ENCODE data around the gene CACNA1S.

The CACNA1S gene

GRCh38 chr1:201061049-201061448 lies 51.2 kb downstream of the CACNA1S start:
- DNase-seq, result no peak

DNA sequence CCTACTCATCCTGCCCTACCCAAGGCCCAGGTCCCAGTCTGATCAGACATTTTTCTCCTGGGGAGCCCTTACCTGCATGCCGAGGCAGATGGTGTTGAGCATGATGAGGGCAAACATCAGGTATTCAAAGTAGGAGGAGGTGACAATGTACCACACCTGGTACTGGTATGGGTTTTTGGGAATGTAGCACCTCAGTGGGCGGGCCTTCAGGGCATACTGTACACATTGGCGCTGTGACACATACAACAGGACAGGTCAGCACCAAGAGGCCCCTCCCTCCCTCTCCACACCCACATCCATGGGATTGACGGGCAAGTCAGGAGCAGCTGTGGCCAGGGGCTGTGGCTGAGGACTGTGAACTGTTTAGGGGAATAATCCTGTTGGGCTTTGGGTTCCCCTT lies 51.6 kb downstream of the CACNA1S start:
- DNase-seq, result no peak

GRCh38 chr1:201059871-201060555 lies 52.2 kb downstream of the CACNA1S start:
- no peak for DNase-seq

GRCh38 chr1:201059401-201059800 lies 52.8 kb downstream of the CACNA1S start:
- no peak for DNase-seq

DNA sequence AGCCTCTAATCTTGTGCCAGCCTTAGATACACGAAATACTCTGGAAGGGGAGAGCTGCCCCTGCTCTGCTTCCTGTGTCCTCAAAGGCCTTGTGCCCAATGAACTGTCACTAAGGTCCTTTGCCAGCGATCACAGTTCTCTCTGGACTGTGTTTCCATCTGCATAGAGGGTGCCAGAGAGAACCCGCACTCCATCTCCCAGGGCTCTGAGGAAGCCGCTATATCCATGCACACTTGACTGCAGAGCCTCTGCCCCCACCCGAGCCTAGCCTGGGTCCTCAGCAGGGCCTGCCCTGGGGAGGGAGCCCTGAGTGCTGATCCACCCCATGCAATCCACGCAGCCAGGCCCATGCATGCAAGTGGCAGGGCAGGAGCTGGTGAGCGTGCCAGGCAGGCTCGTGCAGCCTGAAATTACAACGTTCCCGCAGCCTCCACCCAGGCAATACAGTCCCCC lies 58.1 kb downstream of the CACNA1S start:
- DNase-seq, result no peak

- DNase-seq, result no peak
Observed at GRCh38 chr1:201053155-201053860, 58.9 kb downstream of the CACNA1S start.

- DNase-seq, result no peak
Observed at GRCh38 chr1:201051399-201051798, 60.8 kb downstream of the CACNA1S start.

- no peak for DNase-seq
Observed at GRCh38 chr1:201050515-201051277, 61.5 kb downstream of the CACNA1S start.

- DNase-seq, result no peak
Observed at GRCh38 chr1:201049248-201049831, 62.9 kb downstream of the CACNA1S start.

GRCh38 chr1:201048521-201048920 lies 63.7 kb downstream of the CACNA1S start:
- no peak for DNase-seq

DNA sequence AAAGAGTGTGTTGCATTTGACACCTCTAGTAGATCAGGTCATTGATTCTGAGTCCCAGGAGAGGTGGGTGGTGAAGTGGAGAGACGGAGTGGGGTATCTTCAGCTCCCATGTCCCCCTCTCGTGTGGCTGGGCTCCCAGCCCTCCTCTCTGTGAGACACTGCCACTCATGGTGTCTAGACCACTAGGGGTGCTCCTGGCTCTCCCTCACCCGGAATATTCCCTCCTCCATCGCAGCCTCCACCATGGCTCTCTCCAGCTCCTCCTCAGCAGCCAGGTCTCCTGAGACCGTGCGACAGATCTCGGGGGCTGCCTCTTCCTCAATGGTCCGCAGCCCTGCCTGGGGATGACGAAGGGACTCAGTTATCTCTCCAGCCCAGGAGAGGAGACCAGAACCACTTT lies 68.1 kb downstream of the CACNA1S start:
- no peak for DNase-seq

GRCh38 chr1:201042779-201043461 lies 69.3 kb downstream of the CACNA1S start:
- DNase-seq, result peak in 4 of 5 experiments; percentile 42 to 74 (median 48)

GRCh38 chr1:201041011-201041410 lies 71.2 kb downstream of the CACNA1S start:
- DNase-seq, result no peak

DNA sequence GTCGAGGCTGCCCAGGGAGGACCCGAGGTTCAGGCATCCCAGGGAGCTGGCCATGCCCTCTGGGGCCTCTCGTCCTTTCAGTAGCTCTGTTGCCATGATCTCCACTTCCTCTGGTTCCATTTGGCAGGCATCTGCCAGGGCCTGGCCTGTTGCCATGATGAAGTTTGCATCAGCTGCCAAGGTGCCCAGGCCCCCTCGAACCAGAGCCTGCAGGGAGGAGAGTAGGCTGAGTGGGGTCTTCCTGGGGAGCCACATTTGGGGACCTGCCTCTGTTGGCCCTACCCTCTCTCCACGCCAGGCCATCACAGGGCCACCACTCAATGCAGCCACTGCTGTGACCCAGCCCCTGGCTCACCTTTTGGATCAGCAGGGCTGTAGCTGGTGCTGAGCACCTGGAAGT lies 72.3 kb downstream of the CACNA1S start:
- no peak for DNase-seq

GRCh38 chr1:201039418-201039817 lies 72.8 kb downstream of the CACNA1S start:
- no peak for DNase-seq

- no peak for DNase-seq
Observed at GRCh38 chr1:201038186-201038876, 73.9 kb downstream of the CACNA1S start.

DNA sequence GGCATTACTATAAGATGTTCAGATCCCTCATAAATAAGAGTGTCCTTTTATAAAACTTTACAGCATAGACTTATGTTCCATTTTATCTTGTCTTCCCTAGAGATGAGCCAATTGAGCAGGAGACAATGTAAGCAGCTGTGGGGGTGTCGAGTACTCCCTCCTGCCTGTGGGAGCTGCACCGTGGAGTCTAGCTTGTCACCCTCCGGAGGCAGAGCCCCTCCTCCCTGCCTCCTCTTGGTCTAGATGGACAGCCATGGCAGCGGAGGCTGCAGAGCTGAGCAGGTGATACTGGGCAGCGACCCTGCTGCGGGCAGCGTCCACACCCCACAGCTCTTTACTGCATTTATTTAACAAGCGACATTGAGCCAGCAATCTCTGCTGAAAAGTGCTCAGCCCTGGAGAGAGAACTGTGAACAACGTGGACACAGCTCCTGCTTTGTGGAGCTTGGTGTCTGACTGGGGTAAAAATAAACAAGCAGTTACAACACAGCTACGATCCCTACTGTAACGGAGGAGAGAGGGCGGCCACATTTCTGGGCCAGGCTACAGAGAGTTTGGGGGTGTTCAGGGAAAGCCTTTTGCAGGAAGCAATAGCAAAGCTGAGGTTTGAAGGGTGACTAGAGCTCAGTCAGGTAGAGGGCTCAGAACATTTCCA lies 75.9 kb downstream of the CACNA1S start:
- DNase-seq, result no peak

DNA sequence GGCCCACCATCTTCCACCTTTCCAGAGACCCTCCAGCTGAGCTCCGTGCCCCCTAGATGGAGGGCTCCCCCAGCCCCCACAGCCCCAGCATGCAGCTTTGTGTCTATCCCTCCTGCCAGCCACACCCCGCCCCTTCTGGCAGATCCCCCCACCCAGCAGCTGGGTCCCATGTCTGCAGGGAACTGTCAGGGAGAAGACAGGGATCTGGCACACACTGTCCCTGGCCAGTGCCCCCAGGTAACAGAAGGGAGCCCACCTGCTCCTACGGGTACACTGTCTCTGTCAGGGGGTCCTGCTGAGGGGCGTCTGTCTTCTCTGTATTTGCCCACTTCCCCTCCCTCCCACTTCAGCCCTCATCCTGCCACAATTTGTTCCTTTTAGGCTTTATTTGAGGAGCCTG lies 77.6 kb downstream of the CACNA1S start:
- DNase-seq, result no peak

DNA sequence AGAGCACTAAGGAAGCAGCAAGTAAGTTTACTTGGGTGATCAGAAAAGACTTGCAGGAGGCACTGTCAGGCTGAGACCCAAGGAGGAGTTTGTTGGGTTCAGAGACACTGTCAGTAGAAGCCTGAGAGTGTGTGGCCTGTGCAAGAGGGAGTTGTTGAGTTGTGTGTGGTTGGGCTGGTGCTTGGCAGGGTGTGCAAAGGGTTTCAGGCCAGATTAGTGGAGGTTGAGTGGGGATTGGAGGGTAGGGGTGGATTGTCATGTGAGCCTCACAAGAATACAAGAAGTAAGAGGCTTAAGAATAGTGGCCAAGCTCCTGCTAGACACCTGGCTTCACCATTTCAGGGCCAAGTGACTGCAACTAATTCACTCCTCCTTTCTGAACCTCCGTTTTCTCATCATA lies 79.8 kb downstream of the CACNA1S start:
- DNase-seq, result no peak

GRCh38 chr1:201028461-201028889 lies 83.8 kb downstream of the CACNA1S start:
- no peak for DNase-seq

GRCh38 chr1:201026836-201027235 lies 85.4 kb downstream of the CACNA1S start:
- no peak for DNase-seq

All from T-helper 2 cell (primary cell).